Panc1 (cell line): ENCODE data around the gene STPG3.

Source experiments
- POLR2AphosphoS5 ChIP-seq: IDR thresholded peaks from 2 replicates; pipeline ENCODE4 v1.6.1; 2012; ENCODE audit warnings: mild to moderate bottlenecking, low read depth, low read length, moderate library complexity
- TCF7L2 ChIP-seq: IDR thresholded peaks from 2 replicates; pipeline ENCODE4 v1.6.1; 2011; ENCODE audit warnings: mild to moderate bottlenecking, low read depth, low read length, inconsistent platforms
- TF ChIP-seq, protein P1 (sequence below): fragments of 450-650 bp; IDR thresholded peaks from 2 replicates; pipeline ENCODE4 v1.5.1; 2017; ENCODE audit warnings: mild to moderate bottlenecking

GRCh38 chr9:137215196-137215986 lies 35.7 kb upstream of the STPG3 start:
- TF ChIP-seq, protein P1, sequence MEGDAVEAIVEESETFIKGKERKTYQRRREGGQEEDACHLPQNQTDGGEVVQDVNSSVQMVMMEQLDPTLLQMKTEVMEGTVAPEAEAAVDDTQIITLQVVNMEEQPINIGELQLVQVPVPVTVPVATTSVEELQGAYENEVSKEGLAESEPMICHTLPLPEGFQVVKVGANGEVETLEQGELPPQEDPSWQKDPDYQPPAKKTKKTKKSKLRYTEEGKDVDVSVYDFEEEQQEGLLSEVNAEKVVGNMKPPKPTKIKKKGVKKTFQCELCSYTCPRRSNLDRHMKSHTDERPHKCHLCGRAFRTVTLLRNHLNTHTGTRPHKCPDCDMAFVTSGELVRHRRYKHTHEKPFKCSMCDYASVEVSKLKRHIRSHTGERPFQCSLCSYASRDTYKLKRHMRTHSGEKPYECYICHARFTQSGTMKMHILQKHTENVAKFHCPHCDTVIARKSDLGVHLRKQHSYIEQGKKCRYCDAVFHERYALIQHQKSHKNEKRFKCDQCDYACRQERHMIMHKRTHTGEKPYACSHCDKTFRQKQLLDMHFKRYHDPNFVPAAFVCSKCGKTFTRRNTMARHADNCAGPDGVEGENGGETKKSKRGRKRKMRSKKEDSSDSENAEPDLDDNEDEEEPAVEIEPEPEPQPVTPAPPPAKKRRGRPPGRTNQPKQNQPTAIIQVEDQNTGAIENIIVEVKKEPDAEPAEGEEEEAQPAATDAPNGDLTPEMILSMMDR, result no peak
- TF ChIP-seq POLR2AphosphoS5 (no peak), TCF7L2 (no peak)
